SW480 (cell line): ENCODE measurements around the gene SSNA1.

Source experiments
- DNase-seq: peaks from one replicate; pipeline ENCODE4 v3.0.0-alpha.2; 2016; ENCODE audit warnings: low spot score

SSNA1 gene

DNA sequence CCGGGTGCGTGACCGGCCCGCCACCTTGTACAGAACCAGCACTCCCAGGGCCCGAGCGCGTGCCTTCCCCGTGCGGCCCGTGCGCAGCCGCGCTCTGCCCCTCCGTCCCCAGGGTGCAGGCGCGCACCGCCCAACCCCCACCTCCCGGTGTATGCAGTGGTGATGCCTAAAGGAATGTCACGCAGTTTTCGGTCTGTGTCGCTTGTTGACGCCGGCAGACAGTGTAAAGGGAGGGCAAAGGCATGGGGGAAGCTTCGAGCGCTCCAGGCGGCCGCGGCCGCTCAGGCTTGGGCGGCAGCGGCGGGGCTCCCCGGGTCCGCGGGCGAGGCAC is 19.9 kb upstream of the SSNA1 start:
- peak; percentile 44 for DNase-seq

DNA sequence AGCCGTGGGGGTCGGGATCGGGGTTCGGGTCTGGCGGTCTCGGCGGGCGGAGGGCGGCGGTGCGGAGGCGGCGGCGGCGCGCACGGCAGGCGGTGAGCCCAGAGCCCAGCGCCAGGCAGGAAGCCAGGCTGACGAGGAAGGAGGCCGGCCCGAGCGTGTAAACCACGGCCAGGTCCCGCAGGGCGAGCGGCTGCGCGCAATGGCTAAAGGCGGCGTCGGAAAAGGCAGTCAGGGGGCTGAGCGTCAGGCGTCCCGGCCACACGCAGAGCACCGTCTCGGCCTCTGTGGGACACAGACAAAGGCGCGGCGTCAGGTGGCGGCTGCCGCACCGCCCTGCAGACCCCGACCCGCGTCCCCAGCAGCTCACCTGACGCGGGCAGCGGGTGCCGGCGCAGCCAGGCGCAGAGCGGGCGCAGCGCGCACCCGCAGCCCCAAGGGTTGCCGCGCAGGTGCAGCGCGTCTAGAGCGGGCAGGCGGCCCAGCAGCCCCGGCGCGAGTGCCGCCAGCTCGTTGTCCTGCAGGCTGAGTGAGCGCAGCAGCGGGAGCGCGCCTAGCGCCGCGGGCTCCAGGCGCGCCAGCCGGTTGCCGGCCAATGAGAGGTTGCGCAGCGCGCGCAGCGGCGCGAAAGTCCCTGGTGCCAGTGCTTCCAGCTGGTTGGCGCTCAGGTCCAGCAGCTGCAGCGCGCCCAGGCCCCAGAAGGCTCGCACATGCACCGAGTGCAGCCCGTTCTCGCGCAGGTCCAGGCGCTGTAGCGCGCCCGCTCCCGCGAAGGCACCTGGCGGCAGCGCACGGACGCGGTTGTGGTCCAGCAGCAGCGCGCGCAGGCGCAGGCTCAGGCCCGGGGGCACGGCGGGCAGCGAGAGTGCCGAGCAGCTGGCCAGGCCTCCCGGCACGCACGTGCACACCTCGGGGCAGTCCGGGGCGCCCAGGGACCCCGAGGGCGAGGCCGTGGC is 19.3 kb upstream of the SSNA1 start:
- DNase-seq: peak; percentile 73

- DNase-seq: no peak
Measured at GRCh38 chr9:137169896-137170358, 18.5 kb upstream of the SSNA1 start, which contains the start of gene LRRC26. TSS of gene LRRC26 (minus strand) at chr9:137170051. CDS start at chr9:137169943, 108 bp downstream.

- DNase-seq: no peak
Measured at GRCh38 chr9:137170486-137171148, 17.9 kb upstream of the SSNA1 start.

DNA sequence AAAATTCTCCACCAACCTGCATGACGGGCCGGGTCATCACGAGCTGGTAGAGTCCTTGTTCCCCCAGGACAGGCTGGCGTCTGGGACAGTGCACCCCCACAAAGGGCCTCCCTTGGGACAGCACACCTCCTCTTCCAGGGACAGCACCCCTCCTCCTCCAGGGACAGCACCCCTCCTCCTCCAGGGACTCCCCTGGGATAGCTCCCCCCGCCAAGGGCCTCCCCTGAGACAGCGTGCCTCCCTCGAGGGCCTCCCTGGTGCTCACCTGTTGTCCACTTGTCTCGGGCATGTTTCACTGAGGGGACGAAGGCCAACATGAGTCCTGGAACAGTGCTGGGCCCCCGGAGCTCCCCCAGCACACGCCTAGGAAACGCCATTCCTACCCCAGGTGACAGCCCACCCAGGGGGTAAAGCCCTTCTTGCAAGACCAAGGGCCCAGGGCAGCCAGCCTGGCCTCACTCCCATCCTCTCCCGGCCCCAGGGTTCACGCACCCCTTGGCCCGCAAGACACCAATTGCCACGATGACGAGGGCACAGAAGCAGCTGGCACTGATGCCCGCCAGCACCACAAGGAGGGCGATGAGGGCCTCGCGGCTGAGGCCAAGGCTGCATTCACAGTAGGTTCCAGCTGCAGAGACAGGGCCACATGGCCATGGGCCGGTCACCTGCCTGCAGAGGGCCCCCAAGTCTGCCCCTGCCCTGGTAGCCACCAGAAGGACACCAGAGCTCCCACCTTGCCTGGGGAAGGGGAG is 17.2 kb upstream of the SSNA1 start:
- DNase-seq: no peak

DNA sequence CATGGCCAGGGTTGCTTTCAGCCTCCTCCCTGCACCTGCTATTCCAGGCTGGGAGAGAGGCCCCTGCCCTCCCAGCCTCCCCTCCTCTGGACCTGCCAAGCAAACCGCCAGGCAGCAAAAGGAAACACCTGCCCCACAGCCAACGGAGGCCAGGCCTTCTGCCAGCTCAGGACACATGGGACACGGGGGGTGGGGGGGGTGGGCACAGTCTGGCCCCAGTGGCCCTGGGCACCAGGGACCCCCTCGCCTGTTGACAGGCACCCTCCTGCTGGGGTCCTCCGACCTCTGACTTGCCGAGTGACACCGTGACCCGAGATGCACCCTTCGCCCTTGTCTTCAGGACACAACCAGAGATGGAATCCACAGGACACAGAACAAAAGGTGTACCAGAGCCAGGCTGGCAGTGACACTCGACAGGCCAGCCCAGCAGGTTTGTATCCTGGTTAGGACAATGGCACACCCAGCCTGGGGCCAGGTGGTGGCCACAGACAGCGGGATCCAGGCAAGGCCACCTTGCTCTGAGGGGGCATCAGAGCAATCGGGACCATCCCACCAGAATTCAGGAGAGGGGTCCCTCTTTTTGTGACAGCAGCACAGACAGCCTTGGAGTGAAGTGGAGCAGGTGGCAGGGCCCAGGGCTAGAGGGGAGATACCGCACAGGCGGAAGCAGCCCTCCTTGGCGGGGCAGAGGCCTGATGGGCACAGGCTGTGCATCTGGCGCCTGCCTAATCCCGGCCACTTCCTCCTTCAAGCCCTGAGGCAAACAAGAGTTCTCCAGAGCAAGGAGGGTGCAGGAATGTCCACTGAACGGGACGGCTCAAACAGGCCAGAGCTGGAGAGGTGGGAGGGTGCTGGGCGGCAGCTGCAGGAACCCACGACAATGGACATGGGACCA is 15.3 kb upstream of the SSNA1 start:
- no peak for DNase-seq

DNA sequence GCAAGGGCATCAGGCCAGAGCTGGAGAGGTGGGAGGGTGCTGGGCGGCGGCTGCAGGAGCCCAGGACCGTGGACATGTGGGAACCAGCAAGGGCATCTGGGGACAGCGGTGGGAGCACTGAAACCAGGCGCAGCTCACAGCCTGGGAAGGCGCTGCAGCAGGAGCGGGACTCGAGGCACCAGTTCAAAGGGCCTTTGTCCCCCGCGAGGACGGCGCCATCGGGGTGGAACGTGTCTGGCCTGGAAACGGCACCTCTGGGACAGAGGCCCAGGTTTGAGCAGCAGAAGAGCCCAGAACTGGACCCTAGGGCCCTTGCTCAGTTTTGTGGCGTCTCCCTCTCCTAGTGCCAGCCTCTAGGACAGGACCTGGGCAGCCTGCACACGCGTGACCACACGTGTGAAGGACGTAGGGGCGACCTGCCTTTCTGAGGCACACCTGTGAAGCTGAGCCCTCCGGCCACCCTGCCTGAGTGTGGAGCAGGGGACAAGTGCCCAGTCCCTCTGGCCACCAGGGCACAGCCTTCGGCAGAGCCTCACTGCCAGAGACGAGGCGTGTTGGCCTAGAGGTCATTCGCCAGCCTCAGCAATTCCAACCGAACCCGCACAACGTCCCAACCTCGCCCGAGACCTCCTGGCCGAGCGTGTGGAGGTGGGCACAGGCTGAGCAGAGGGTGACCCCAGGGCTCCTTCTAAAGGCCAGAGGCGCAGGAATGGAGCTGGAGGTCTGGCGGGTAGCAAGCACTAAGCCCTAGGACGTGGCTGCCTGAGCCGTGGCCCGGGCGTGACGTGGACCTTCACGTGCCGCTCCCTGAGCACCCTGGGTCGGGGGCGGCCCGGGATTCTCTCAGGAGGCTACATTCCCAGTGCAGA is 14.4 kb upstream of the SSNA1 start:
- no peak for DNase-seq

DNA sequence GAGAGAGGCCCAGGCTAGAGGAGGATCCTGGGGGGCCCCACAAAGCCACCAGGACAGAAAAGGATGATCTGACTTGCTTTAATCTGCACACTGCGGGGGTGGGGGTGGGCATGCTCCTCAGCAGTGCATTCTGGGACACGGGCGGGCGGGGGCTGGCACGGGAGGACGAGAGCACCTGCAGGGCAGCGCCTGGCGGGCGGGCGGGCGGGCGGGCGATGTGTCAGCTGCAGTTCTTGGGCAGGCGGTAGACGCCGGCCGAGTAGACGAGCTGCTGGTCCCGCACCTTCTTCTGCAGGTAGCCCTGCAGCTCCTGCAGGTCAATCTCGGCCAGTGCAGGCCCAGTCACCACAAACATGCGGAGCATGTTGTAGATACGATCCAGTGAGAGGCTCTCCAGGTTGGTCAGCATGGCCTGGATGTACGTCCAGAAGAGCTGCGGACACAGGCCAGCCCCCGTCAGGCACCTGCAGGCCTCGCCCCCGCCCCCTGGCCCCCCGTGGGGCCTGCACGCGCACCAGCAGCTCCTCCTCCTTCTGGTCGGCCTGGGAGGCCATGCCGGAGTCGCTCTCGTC is 13.7 kb upstream of the SSNA1 start:
- DNase-seq: no peak

DNA sequence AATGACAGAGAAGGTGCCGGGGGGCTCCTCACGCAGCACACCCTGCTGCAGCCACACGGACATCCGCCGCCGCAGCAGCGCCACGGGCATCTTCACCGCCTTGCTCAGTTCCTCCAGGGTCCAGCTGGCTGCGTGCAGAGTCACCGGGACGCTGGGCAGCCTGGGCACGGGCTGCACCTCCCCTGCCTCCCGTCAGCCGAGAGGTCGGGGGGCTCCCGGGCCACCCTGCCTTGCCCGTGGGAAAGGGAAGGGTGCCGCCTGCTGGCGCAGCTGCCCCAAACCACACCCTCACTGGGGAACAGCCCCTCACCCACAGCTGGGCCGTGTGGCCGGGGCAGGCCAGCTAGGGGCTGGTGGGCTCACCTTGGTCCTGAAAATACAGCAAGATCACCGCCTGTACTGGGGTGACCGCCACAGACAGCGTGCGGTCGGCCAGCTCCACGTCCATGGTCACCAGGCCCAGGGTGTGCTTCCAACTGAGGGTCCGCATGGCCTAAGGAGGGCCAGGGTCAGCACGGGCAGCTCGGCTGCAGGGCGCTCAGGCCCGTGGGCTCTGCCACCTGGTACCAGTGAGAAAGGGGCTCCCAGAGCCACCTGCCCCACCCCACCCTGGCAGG is 13.0 kb upstream of the SSNA1 start:
- DNase-seq: no peak

- DNase-seq: peak; percentile 68
Measured at GRCh38 chr9:137176302-137177182, 11.9 kb upstream of the SSNA1 start.

DNA sequence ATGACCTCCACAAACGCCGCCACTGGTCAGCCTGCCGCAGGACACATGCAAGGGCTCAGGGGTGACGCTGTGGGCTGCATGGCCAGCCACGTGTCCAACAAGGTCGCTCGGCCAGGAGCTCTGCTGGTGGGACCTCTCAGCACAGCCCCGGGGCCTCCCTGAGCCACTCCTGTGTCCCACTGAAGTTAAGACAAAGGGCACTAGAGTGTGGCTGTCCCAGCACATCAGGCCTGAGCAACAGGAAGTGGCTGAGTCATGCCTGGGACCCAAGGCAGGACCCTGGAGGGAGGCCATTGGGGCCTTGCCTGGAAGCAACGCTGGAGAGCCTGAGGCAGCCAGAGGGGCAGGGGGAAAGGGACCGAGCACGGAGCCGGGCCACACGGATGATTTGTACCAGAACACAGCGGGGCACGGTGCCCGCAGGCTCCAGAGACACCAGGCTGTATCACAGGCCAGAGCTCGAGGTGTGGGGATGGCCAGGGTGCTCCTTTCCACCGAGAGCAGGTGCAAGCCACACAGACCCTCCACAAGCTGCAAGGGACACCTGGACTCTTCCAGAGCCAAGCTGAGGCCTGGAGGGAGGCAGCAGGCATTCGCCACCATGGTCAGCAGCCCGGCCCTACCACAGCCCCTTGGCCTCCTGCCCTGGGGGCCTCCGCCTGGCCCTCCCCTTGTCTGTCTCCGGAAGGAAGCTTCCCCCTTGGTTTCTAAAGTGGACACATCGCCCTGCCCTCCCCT is 10.1 kb upstream of the SSNA1 start:
- DNase-seq: no peak

DNA sequence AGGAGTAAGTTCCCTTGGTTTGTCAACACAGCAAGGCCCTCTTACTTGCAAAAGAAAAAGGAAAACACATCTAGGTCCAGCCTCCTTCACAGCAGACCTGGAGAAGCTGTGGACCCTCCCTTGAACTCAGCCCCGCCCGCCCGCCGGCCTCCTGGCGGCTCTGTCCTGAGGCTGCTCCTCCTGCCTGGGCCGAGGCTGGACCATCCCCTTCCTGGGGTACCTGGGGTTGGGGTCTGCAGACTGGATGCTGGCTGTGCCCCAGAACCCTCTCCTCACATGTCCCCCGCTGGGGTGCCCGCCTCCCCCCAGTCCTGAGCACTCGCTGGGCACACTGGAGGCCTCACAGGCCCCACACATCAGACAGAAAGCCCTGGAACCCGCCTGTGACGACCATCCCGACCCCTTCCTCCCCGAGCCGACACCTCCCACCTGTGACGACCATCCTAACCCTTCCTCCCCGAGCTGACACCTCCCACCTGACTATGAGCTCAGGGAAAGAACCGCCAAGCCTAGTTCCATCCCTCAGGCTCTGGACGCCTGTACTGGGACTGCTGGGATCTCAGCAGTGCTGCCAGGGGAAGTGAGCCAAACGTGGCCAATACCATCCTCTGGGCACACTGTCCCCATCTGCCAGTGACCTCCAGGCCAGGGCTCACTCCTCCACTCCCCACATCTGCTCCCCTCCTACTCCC is 9.4 kb upstream of the SSNA1 start:
- no peak for DNase-seq

DNA sequence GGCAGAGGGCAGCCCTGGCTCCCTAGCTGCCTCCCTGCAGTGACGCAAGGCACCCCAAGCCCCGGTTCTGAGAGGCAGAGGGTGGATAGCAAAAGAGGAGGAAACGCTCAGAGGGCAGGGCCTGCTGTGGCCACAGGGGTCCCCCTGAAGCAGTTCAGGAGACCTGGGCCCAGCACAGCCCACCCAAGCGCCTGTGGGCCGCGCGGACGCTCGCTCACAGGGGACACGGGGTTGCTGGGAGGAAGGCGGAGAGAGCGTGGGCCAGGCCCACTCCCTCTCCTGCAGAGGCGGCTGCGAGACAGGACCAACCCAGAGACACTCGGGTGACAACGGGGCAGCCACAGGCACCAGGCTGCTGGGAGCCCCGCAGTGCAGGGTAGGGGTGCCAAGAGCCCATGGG is 8.7 kb upstream of the SSNA1 start:
- DNase-seq: no peak

DNA sequence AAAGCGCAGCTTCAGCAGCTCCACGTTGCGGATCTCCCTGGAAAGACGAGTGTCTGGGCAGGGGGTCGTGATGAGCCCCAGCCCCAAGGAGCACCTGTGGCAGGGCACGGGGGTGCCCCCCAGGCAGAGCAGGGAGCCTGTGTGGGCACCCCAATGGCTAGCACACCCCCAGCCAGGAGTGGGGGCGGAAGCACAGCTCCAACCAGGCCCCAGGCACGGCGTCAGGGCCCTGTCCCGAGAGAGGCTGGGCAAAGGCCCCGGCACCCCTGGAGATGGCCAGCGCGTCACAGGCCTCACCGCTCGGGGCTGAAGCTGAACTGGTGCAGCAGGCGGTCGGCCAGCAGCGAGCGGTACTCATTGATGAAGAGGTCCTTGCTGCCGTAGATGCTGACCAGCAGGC is 8.0 kb upstream of the SSNA1 start:
- DNase-seq: no peak

DNA sequence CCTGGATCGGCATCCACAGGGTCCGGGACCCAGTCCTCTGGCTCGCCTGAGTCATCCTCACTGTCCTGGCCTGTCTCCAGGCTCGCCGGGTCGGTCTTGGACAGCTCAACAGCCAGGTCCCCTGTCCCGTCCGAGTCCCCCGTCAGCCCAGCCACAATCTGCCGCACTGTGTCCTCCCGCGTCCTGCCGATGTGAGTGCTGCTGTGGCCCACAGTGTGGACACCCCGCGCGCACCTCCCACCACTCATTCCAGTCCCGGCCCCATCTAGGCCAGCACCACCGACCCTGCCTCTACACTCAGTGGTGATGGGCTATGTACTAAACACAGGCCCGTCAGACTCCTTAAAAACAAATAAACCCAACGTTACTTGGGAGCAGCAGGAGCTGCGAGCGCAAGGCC is 6.8 kb upstream of the SSNA1 start:
- DNase-seq: no peak

DNA sequence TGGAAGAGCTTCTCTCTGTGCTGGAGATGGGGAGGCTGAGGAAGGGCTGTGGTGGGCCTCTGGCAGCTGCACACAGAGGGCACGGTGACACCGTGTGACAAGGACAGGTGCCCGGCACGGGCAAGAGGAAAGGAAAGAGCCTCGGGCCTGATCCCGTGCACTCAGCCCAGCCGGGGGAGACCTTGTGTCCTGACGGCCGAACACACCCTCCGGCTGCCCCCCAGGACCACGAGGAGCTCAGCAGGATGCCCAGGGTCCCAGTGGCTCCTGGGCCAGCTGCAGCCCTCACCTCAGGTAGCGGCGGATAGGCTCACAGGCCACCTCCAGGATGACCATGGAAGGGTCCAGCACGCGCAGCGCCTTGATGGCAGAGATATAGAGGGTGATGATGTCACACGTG is 5.6 kb upstream of the SSNA1 start:
- DNase-seq: no peak

DNA sequence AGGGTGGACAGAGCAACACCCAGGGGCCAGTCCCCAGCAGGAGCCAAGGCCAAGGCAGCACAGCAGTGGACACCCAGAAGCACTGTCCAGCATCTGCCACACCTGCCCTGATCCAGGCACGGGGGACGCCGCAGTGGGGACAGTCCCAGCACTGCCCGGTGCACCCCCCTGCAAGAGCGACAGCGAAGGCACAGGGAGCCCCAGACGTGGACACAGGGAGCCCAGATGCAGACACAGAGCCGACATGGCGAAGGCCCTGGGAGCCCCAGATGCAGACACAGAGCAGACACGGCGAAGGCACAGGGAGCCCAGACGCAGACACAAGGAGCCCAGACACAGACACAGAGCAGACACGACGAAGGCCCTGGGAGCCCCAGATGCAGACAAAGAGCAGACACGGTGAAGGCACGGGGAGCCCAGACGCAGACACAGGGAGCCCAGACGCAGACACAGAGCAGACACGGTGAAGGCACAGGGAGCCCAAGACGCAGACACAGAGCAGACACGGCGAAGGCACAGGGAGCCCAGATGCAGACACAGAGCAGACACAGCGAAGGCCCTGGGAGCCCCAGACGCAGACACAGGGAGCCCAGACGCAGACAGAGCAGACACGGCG is 4.4 kb upstream of the SSNA1 start:
- DNase-seq: no peak
